ENCODE results near the gene GNAI2. TPM values are rescaled to one million over a fixed set of nuclear protein-coding genes. Genes with fewer than 3 reads are reported as not detected.

GNAI2 gene
- total and polyA plus RNA-seq, 2 donors (not counting 3 experiments of a cell fraction or from before 2014, with no cell fraction given): 767 to 1,875 TPM

DNA sequence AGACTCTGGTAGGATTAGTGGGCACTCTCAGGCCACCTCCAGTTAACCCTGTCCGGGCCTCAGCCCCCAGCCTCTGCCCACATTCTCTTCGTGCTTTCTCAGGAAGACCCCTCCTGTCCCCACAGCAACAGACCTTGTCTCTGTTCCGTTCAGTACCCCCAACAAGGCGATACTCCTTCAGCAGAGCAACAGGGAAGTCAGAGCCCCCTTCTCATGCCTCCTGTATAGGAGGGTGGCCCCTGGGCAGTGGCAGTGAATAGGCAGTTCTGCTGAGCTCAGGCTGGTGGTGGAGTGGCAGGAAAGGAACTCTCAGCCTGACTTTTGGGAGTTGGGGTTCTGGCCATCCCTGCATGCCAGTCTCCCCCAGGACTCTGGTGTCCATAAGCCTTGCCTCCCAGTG lies 33.5 kb downstream of the GNAI2 start:
- Histone ChIP-seq H3K4me2 (ENCODE audit: insufficient read depth, low read length) (no peak overlapping the region), H3K4me1 (ENCODE audit: control insufficient read depth, extremely low read depth, insufficient read depth, low read length) (peaks cover 2% of the 10 kb centered on the region), H3K9me1 (replicated peaks; ENCODE audit: control insufficient read depth, extremely low read depth, insufficient read depth, low read length) (no peaks in the 10 kb centered on the region), H3K27me3 (ENCODE audit: control insufficient read depth in 2 of 2, insufficient read depth in 2 of 2, low read length in 2 of 2) (peaks cover 6% of the 10 kb centered on the region in 2 experiments), H3K27ac (ENCODE audit: insufficient read depth, low read depth, low read length) (no peak overlapping the region), H3K9ac (replicated peaks; ENCODE audit: extremely low read depth, insufficient read depth, low read length) (no peak overlapping the region), H3K9me3 (replicated peaks; ENCODE audit: control insufficient read depth, insufficient read depth, low read length) (no peaks in the 10 kb centered on the region), H3K4me3 (replicated peaks in 1 of 3; ENCODE audit: insufficient read depth in 1 of 3, low read depth in 1 of 3, low read length in 3 of 3) (no peak overlapping the region), H3K36me3 (ENCODE audit: control insufficient read depth in 2 of 2, extremely low read depth in 1 of 2, insufficient read depth in 2 of 2, low read length in 2 of 2) (no peaks in the 10 kb centered on the region), H2AFZ (ENCODE audit: low read depth, low read length) (no peak overlapping the region), H3K79me2 (ENCODE audit: control insufficient read depth, insufficient read depth, low read length) (no peaks in the 10 kb centered on the region), H4K20me1 (replicated peaks; ENCODE audit: control insufficient read depth, extremely low read depth, insufficient read depth, low read length) (no peaks in the 10 kb centered on the region)
- no TSS peak for BruUV-seq (replicated peaks)
- dilution Hi-C loops (cut with MboI; ENCODE audit: extremely low pct_ligation_motif_present, low sequenced_read_pairs): no loop called here
- ChIA-PET POLR2A (interaction anchor here (1.6 kb wide), 1 partner anchor 23 kb away, joined by 3 read pairs; no protein-coding TSS in a partner anchor), CTCF (interaction anchor here (1.0 to 3.7 kb wide), 6 partner anchors 9 to 75 kb away, joined by 3 to 26 read pairs (median 6); no protein-coding TSS in a partner anchor)
- intact Hi-C loops (cut with micrococcal nuclease): loop anchor here (10.0 kb wide), 1 partner anchor 145 kb away; no protein-coding TSS in a partner anchor
- TF ChIP-seq MYC (IDR thresholded peaks at IDR 0.05; ENCODE audit: low read depth, low read length): no peak
- no peak for TF ChIP-seq EZH2 (IDR thresholded peaks at IDR 0.05; ENCODE audit: borderline replicate concordance, low read depth, low read length, severe bottlenecking)
- TF ChIP-seq, protein P1, sequence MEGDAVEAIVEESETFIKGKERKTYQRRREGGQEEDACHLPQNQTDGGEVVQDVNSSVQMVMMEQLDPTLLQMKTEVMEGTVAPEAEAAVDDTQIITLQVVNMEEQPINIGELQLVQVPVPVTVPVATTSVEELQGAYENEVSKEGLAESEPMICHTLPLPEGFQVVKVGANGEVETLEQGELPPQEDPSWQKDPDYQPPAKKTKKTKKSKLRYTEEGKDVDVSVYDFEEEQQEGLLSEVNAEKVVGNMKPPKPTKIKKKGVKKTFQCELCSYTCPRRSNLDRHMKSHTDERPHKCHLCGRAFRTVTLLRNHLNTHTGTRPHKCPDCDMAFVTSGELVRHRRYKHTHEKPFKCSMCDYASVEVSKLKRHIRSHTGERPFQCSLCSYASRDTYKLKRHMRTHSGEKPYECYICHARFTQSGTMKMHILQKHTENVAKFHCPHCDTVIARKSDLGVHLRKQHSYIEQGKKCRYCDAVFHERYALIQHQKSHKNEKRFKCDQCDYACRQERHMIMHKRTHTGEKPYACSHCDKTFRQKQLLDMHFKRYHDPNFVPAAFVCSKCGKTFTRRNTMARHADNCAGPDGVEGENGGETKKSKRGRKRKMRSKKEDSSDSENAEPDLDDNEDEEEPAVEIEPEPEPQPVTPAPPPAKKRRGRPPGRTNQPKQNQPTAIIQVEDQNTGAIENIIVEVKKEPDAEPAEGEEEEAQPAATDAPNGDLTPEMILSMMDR (IDR thresholded peaks at IDR 0.05; ENCODE audit: extremely low read depth in 1 of 2, insufficient read depth in 1 of 2, low read depth in 1 of 2, low read length in 2 of 2): no peak
- TF ChIP-seq POLR2AphosphoS5 (IDR thresholded peaks at IDR 0.05; ENCODE audit: insufficient read depth, low read depth, low read length): no peak
- TF ChIP-seq, protein P2, sequence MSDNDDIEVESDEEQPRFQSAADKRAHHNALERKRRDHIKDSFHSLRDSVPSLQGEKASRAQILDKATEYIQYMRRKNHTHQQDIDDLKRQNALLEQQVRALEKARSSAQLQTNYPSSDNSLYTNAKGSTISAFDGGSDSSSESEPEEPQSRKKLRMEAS (IDR thresholded peaks at IDR 0.05; ENCODE audit: insufficient read depth, insufficient read length): no peak
- no peak for TF ChIP-seq GATA2 (IDR thresholded peaks at IDR 0.05; ENCODE audit: insufficient read depth, insufficient read length, low read depth, low read length)
- no peak for TF ChIP-seq POLR2A (IDR thresholded peaks at IDR 0.05; ENCODE audit: low read depth, low read length)
- no peak for TF ChIP-seq JUN (IDR thresholded peaks at IDR 0.05; ENCODE audit: borderline replicate concordance, insufficient read depth, insufficient read length, low read depth)
- TF ChIP-seq FOS (IDR thresholded peaks at IDR 0.05; ENCODE audit: borderline replicate concordance, insufficient read depth, low read length): no peak
- DNase-seq (ENCODE audit: low read depth, low spot score) (no peak), FAIRE-seq (no peak)

Data from endothelial cell of umbilical vein (primary cell).